ENCODE results near the gene EXTL2.

GRCh38 chr1:100868364-100868995 lies 26.2 kb downstream of the EXTL2 start:
- TF ChIP-seq GATA2 (IDR thresholded peaks at IDR 0.05; ENCODE audit: low read depth, low read length): no peak
- no peak for TF ChIP-seq GATA3 (IDR thresholded peaks at IDR 0.05; ENCODE audit: low read depth, low read length)
